HFFc6 (cell line): ENCODE results near the gene KCP. TPM values are rescaled to one million over a fixed set of nuclear protein-coding genes. Genes with fewer than 3 reads are reported as not detected.

ENCODE experiments used
- DNase-seq: peaks from one replicate; pipeline ENCODE4 v3.0.0-alpha.2; 2018
- H3K27ac Mint-ChIP-seq: 2 replicates; pipeline ENCODE4 v1.8.0; 2020; ENCODE audit warnings: mild to moderate bottlenecking, mixed read lengths
- H3K27me3 Mint-ChIP-seq: 2 replicates; pipeline ENCODE4 v1.8.0; 2021; ENCODE audit warnings: mild to moderate bottlenecking, moderate library complexity, mixed read lengths; ENCODE audit not compliant: insufficient read depth
- H3K36me3 Mint-ChIP-seq: 2 replicates; pipeline ENCODE4 v1.8.0; 2021; ENCODE audit warnings: low read depth, mixed read lengths
- H3K4me1 Mint-ChIP-seq: 2 replicates; pipeline ENCODE4 v1.8.0; 2020; ENCODE audit warnings: low read depth, mixed read lengths
- H3K4me3 Mint-ChIP-seq: 2 replicates; pipeline ENCODE4 v1.8.0; 2020; ENCODE audit warnings: mild to moderate bottlenecking, moderate library complexity, mixed read lengths
- H3K9me3 Mint-ChIP-seq: 2 replicates; pipeline ENCODE4 v1.8.0; 2020; ENCODE audit warnings: mild to moderate bottlenecking, mixed read lengths
- total RNA-seq, 6 experiments: library from RNA; stranded (reverse); fragmentation: NEBNext Ultra II Directional; extraction: Animal tissue kit (Norgen Biotek cat#: 25700); gene quantifications; 2 replicates in 1 of 6; 3 replicates in 5 of 6; pipeline ENCODE4 v1.2.3, GENCODE V29; 2021
- TF ChIP-seq, protein P1 (sequence below): fragments of 200-600 bp; sonication (generic); IDR thresholded peaks from 2 replicates; pipeline ENCODE4 v1.5.0; 2021; ENCODE audit warnings: antibody characterized with exemption, mild to moderate bottlenecking

Gene KCP
- total RNA-seq, 6 experiments from 2014 or later: 0.05 to 0.07 TPM; not detected in 4

DNA sequence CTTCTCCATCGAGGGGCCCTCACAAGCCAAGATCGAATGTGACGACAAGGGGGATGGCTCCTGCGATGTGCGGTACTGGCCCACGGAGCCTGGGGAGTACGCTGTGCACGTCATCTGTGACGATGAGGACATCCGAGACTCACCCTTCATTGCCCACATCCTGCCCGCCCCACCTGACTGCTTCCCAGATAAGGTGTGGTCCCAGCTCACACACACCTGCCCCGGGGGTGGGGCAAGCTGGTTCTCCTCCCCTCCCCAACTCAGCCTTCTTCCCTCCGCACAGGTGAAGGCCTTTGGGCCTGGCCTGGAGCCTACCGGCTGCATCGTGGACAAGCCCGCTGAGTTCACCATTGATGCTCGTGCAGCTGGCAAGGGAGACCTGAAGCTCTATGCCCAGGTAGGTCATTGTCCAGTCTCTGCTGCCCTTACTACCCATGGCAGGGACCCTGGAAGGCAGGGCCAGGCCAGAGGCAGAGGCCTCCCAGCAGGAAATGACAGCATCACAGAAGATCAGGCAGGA, 69.3 kb downstream of the KCP start:
- TF ChIP-seq, protein P1, sequence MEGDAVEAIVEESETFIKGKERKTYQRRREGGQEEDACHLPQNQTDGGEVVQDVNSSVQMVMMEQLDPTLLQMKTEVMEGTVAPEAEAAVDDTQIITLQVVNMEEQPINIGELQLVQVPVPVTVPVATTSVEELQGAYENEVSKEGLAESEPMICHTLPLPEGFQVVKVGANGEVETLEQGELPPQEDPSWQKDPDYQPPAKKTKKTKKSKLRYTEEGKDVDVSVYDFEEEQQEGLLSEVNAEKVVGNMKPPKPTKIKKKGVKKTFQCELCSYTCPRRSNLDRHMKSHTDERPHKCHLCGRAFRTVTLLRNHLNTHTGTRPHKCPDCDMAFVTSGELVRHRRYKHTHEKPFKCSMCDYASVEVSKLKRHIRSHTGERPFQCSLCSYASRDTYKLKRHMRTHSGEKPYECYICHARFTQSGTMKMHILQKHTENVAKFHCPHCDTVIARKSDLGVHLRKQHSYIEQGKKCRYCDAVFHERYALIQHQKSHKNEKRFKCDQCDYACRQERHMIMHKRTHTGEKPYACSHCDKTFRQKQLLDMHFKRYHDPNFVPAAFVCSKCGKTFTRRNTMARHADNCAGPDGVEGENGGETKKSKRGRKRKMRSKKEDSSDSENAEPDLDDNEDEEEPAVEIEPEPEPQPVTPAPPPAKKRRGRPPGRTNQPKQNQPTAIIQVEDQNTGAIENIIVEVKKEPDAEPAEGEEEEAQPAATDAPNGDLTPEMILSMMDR: no peak
- Mint-ChIP-seq H3K27me3 (peaks cover 8% of the 10 kb centered on the region), H3K4me1 (peaks cover 5% of the 10 kb centered on the region; the same call in 1 of the 2 replicates), H3K9me3 (no peaks in the 10 kb centered on the region), H3K36me3 (peaks cover 25% of the 10 kb centered on the region), H3K27ac (no peak overlapping the region), H3K4me3 (no peak overlapping the region)
- DNase-seq: no peak

GRCh38 chr7:128840326-128841170, 70.0 kb downstream of the KCP start:
- Mint-ChIP-seq H3K4me1 (peaks cover 11% of the 10 kb centered on the region; the same call in 1 of the 2 replicates), H3K27me3 (peaks cover 8% of the 10 kb centered on the region), H3K36me3 (peaks cover 29% of the 10 kb centered on the region), H3K27ac (no peak overlapping the region; the same call in 1 of the 2 replicates), H3K9me3 (no peaks in the 10 kb centered on the region), H3K4me3 (no peak overlapping the region)
- TF ChIP-seq, protein P1: no peak
- no peak for DNase-seq

GRCh38 chr7:128839751-128840177, 70.7 kb downstream of the KCP start:
- peaks cover 17% of the 10 kb centered on the region for H3K4me1 Mint-ChIP-seq
- H3K4me3 Mint-ChIP-seq: no peak overlapping the region
- DNase-seq: no peak
- H3K36me3 Mint-ChIP-seq: peaks cover 23% of the 10 kb centered on the region
- H3K27me3 Mint-ChIP-seq: peaks cover 6% of the 10 kb centered on the region
- H3K27ac Mint-ChIP-seq: 0 out of 2 replicates have a peak overlapping the region, but pooled peaks have one; percentile 36
- TF ChIP-seq, protein P1: no peak
- H3K9me3 Mint-ChIP-seq: no peaks in the 10 kb centered on the region

DNA sequence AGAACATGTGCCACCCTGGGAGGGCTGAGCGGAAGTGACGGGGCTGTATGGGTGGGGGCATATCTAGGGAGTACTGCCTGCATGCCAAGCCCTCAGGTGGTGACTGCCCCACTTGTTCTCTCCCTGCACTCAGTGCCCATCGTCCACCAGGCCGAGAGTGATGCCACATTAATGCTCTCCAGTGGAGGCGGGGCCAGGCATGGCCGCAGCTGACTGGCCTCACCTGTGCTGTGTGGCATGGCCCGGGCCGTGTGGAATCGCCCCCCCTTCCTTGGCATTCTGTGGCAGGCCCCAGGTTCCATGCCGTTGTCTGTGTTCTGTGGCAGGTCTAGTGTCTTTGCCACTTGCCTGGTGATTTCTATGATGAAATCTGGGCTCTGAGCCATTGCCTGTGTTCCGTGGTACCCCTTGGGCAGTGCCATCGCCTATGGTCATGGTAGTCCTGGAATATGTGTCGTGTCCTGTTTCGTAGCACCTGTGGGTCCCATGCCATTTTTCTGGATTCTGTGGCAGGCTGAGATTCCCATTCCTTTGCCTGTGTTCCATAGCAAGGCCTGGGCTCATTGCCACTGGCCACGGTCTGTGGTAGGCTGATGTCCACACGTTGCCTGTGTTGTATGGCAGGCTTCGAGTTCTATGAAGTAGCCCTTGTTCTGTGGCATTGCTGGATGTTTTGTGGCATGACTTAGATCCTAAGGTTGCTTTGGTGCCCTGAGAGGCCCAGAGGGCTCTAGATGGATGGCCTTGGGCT, 71.4 kb downstream of the KCP start:
- DNase-seq: no peak
- Mint-ChIP-seq H3K36me3 (peaks cover 23% of the 10 kb centered on the region), H3K27me3 (peaks cover 7% of the 10 kb centered on the region), H3K27ac (peak overlapping the region; percentile 36; the same call in 1 of the 2 replicates), H3K4me3 (no peak overlapping the region), H3K4me1 (peaks cover 23% of the 10 kb centered on the region), H3K9me3 (no peaks in the 10 kb centered on the region)
- TF ChIP-seq, protein P1: no peak

- Mint-ChIP-seq H3K4me1 (peaks cover 32% of the 10 kb centered on the region), H3K27me3 (peaks cover 7% of the 10 kb centered on the region), H3K27ac (no peak overlapping the region), H3K36me3 (peaks cover 23% of the 10 kb centered on the region), H3K9me3 (no peaks in the 10 kb centered on the region), H3K4me3 (no peak overlapping the region)
- TF ChIP-seq, protein P1: no peak
- no peak for DNase-seq
Observed at GRCh38 chr7:128838109-128838779, 72.3 kb downstream of the KCP start.
